ENCODE measurements around the gene CBX4. TPM values are rescaled to one million over a fixed set of nuclear protein-coding genes. Genes with fewer than 3 reads are reported as not detected.
A peak's percentile ranks its signal among the peaks of the same experiment; 100 is the strongest.

The CBX4 gene
- total RNA-seq, 4 donors from 2014 or later = 5.6 to 17.2 (median 13.5) TPM

DNA sequence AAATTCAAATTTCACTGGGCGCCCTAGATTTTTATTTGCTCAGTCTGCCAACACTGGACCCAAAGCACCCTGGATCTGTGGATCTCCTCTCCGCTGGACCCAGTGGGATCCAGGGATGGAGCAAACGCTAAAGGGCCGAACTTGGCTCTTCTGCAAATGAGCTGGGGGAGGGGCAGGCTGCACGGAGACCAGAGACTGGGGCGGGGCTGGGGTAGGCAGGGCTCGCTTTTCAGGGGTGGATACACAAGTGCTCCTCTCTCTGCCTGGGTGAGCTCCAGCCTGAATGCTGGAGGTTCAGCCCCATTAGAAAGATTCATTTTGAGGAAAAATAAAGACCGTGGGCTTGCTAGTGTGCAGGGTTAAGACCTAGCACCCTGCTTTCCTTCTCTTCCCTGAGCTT is 8.9 kb downstream of the CBX4 start:
- 55 to 56% methylated on average over 7 to 8 of the region's 8 CpGs for WGBS, 2 donors
- Histone ChIP-seq H3K27me3 (no peaks in the 10 kb centered on the region), H3K36me3 (peaks cover 18 to 20% of the 10 kb centered on the region in 2 donors), H3K4me3 (replicated peaks in 1 of 3) (no peak overlapping the region), H3K9me3 (no peaks in the 10 kb centered on the region), H3K27ac (peak overlapping the region in 2 of 3 donors; percentile 66 to 87), H3K4me1 (peaks cover 42 to 55% of the 10 kb centered on the region in 2 donors)
- peak; percentile 46 to 51 for DNase-seq
- intact Hi-C loops (cut with DNase I) = no loop called here
- TF ChIP-seq, protein P1, sequence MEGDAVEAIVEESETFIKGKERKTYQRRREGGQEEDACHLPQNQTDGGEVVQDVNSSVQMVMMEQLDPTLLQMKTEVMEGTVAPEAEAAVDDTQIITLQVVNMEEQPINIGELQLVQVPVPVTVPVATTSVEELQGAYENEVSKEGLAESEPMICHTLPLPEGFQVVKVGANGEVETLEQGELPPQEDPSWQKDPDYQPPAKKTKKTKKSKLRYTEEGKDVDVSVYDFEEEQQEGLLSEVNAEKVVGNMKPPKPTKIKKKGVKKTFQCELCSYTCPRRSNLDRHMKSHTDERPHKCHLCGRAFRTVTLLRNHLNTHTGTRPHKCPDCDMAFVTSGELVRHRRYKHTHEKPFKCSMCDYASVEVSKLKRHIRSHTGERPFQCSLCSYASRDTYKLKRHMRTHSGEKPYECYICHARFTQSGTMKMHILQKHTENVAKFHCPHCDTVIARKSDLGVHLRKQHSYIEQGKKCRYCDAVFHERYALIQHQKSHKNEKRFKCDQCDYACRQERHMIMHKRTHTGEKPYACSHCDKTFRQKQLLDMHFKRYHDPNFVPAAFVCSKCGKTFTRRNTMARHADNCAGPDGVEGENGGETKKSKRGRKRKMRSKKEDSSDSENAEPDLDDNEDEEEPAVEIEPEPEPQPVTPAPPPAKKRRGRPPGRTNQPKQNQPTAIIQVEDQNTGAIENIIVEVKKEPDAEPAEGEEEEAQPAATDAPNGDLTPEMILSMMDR (IDR thresholded peaks at IDR 0.05) = no peak
- no peak for TF ChIP-seq POLR2A (IDR thresholded peaks at IDR 0.05)

DNA sequence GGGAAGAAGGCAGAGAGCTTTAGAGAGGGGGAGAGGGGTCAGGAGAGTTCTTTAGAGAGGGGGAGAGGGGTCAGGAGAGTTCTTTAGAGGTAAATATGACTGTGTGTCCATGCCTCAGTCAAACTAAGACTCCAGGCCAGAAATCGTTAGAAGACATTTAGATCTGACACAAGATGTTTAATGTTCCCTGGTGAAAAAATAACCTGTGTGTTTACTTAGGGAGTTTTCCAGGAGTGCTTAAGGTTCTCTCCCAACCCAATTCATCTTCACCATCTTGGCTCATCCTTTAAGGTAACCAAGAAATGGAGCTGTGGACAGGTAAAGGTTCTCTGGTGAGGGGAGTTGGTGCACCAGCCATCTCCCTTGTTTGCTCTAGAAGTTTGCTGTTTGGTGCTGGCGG is 9.8 kb downstream of the CBX4 start:
- intact Hi-C loops (cut with DNase I) = no loop called here
- no peak for DNase-seq
- WGBS, 2 donors = 60 to 64% methylated on average over 2 of the region's 2 CpGs
- H3K27me3 ChIP-seq = no peaks in the 10 kb centered on the region
- peak overlapping the region; percentile 36 to 77 (median 56) for H3K27ac ChIP-seq
- H3K4me1 ChIP-seq = peaks cover 42 to 55% of the 10 kb centered on the region in 2 donors
- H3K9me3 ChIP-seq = no peaks in the 10 kb centered on the region
- H3K36me3 ChIP-seq = peaks cover 10 to 11% of the 10 kb centered on the region in 2 donors
- H3K4me3 ChIP-seq (replicated peaks in 1 of 3) = no peak overlapping the region
- TF ChIP-seq, protein P1 (IDR thresholded peaks at IDR 0.05) = no peak
- no peak for TF ChIP-seq POLR2A (IDR thresholded peaks at IDR 0.05)

DNA sequence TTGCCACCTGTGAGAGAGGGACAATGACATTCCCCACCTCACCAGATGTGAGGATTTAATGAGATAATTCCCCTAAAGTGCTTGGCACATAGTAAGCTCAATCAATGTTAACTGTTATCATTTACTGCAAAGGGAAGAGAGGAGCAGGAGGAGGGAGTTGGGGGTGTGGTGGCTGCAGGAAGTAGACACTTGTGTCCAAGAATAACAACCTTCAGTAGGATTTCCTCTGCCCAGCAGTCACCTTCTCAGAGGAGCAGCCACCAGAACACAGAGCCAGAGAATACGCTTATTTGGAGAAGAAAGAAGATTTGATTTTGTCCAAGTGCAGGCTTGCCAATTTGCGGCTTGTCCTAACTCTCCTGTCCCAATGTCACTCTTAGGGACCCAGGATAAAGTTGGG is 10.2 kb downstream of the CBX4 start:
- no peaks in the 10 kb centered on the region for H3K9me3 ChIP-seq
- no peak overlapping the region for H3K4me3 ChIP-seq (replicated peaks in 1 of 3)
- intact Hi-C loops (cut with DNase I) = no loop called here
- TF ChIP-seq, protein P1 (IDR thresholded peaks at IDR 0.05) = no peak
- TF ChIP-seq POLR2A (IDR thresholded peaks at IDR 0.05) = peak in 1 of 2 donors; percentile 39
- peaks cover 42 to 55% of the 10 kb centered on the region in 2 donors for H3K4me1 ChIP-seq
- H3K27ac ChIP-seq = peak overlapping the region; percentile 36 to 77 (median 56)
- H3K27me3 ChIP-seq = no peaks in the 10 kb centered on the region
- DNase-seq = peak; percentile 16 to 54
- peaks cover 6 to 7% of the 10 kb centered on the region in 2 donors for H3K36me3 ChIP-seq
- 23 to 35% methylated on average over 2 of the region's 2 CpGs for WGBS, 2 donors

DNA sequence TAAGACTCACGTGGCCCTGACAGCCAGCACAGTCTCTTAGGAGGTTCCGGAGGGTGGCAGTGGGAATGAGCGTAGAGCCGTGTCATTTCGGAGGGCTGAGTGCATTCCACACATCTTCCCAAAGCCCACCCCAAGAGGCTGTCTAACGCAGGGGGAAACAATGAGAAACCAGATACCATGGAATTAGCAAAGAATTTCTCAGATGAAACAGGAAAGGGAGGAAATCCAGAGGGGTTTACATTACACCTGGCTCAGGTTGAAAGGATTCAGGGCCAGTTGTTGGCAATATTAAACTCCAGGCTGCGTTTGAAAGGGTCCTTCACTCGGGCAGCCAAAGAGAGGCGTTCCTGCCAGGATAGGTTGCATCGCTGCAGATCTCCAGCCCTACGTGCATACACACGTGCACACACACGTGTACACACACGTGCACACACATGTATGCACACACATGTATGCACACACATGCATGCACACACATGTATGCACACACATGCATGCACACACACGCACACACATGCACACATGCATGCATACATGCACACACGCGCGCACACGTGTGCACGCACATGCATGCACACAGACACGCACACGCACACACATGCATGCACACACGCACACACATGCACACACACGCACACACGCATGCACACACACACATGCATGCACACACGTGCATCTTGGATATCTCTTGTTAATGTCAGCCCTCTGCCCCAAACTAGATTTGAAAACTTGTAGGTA is 12.2 kb downstream of the CBX4 start:
- Histone ChIP-seq H3K27ac (no peak overlapping the region), H3K4me1 (peaks cover 30 to 39% of the 10 kb centered on the region in 2 donors), H3K9me3 (no peaks in the 10 kb centered on the region), H3K4me3 (replicated peaks in 1 of 3) (no peak overlapping the region), H3K36me3 (no peaks in the 10 kb centered on the region), H3K27me3 (no peaks in the 10 kb centered on the region)
- DNase-seq = no peak
- TF ChIP-seq POLR2A (IDR thresholded peaks at IDR 0.05) = no peak
- TF ChIP-seq, protein P1 (IDR thresholded peaks at IDR 0.05) = no peak
- 55 to 59% methylated on average over 26 of the region's 26 CpGs for WGBS, 2 donors
- intact Hi-C loops (cut with DNase I) = no loop called here

DNA sequence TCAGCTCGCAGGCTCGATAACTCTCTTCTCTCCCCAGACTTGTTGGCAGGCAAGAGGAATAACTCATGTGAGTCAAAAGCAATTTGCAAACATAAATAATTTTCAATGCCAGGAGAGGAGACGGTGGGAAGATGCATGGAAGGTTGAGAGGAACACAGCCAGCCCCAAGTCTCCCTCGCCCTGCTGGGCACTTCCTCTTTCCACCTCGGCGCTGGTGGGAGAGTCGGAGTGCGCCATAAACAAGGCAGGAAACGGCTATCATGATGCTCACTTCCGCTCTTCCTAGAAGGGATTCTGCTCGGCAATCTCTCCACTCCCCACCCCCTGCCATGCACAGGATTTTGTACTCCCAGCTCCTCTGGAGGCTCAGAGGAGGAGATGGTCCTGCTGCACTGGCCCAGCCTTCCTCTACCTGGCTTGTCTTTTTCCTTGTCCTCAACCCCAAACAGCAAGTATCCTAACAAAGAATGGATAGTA is 13.0 kb downstream of the CBX4 start:
- Histone ChIP-seq H3K4me1 (peaks cover 22 to 32% of the 10 kb centered on the region in 2 donors), H3K27me3 (no peaks in the 10 kb centered on the region), H3K36me3 (no peaks in the 10 kb centered on the region), H3K27ac (no peak overlapping the region), H3K4me3 (replicated peaks in 1 of 3) (no peak overlapping the region), H3K9me3 (no peaks in the 10 kb centered on the region)
- 59 to 69% methylated on average over 11 of the region's 11 CpGs for WGBS, 2 donors
- intact Hi-C loops (cut with DNase I) = no loop called here
- DNase-seq = no peak
- TF ChIP-seq, protein P1 (IDR thresholded peaks at IDR 0.05) = no peak
- no peak for TF ChIP-seq POLR2A (IDR thresholded peaks at IDR 0.05)

Data from thyroid gland (tissue), 4 donors.